Measurements from ENCODE around the gene CIDEC. TPM values are rescaled to one million over a fixed set of nuclear protein-coding genes. Genes with fewer than 3 reads are reported as not detected.

CIDEC gene
- total RNA-seq, 1 donor from 2014 or later = 1.9 TPM

DNA sequence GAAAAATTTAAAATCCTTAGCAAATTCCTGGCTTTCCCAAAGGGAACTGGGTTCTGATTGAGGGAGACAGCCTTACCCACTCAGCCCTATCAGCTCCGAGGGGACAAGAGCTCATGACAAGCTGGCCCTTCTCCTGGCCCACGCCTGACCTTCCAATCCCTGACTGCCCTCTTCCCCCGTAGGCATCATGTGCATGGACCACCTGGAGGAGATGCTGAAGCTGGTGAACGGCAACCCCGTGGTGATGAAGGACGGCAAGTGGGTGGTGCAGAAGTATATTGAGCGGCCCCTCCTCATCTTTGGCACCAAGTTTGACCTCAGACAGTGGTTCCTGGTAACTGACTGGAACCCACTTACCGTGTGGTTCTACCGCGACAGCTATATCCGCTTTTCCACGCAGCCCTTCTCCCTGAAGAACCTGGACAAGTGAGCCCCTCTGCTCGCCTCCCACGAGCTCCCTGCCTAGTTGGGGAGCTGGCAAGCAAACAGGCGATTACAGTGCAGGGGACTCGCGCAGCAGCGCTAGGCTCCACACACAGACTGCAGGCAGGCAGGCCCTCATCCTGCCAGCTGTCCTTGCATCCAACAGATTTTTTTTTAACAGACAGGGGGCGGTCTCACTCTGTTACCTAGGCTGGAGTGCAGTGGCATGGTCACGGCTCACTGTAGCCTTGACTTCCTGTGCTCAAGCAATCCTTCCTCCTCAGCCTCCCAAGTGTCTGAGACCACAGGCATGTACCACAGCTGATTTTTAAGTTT, 53.1 kb downstream of the CIDEC start:
- DNase-seq (ENCODE audit: low spot score) = no peak
- intact Hi-C loops (cut with DNase I) = no loop called here

- DNase-seq (ENCODE audit: low spot score) = no peak
- intact Hi-C loops (cut with DNase I) = no loop called here
Measured at GRCh38 chr3:9825451-9826040, 54.5 kb downstream of the CIDEC start.

DNA sequence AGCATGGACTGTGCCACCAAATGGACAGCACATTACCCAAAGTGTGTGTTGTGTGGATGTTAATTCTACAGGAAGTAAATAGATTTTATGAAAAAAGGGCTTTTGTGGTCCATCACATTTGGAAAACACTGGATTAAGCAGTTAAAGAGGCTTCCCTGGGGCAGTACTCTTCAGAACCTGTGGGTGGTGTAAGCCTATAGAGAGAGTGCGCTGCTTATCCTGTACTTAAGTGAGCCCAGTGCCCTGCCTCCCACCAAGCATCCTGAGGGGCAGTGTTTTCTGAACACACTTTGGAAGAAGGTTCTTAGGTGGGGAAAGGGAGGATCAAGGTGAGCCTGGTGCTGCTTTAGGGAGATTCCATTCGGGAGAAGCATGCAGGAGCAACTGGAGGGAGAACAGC, 59.1 kb downstream of the CIDEC start:
- intact Hi-C loops (cut with DNase I) = no loop called here
- no peak for DNase-seq (ENCODE audit: low spot score)

- intact Hi-C loops (cut with DNase I) = no loop called here
- no peak for DNase-seq (ENCODE audit: low spot score)
Measured at GRCh38 chr3:9820543-9820942, 59.5 kb downstream of the CIDEC start.

GRCh38 chr3:9818666-9819335, 61.3 kb downstream of the CIDEC start:
- DNase-seq (ENCODE audit: low spot score) = no peak
- intact Hi-C loops (cut with DNase I) = no loop called here

- no peak for DNase-seq (ENCODE audit: low spot score)
- intact Hi-C loops (cut with DNase I) = no loop called here
Measured at GRCh38 chr3:9817436-9817835, 62.6 kb downstream of the CIDEC start.

Other genes starting within 250 kb of the CIDEC start
- gene MTMR14, start 230.7 kb downstream of the CIDEC start, total RNA-seq = 27.9 TPM
- gene CPNE9, start 176.4 kb downstream of the CIDEC start, total RNA-seq = not detected
- gene BRPF1, start 148.5 kb downstream of the CIDEC start, total RNA-seq = 10.6 TPM
- gene OGG1, start 130.3 kb downstream of the CIDEC start, total RNA-seq = 9.6 TPM
- 10.0 TPM for gene CAMK1, start 110.3 kb downstream of the CIDEC start, total RNA-seq
- 50.1 TPM for gene TADA3, start 87.8 kb downstream of the CIDEC start, total RNA-seq
- gene ARPC4, start 87.2 kb downstream of the CIDEC start, total RNA-seq = 79.8 TPM
- gene TTLL3, start 70.0 kb downstream of the CIDEC start, total RNA-seq = 19.5 TPM
- gene RPUSD3, start 36.2 kb downstream of the CIDEC start, total RNA-seq = 28.3 TPM
- gene JAGN1, start 10.4 kb upstream of the CIDEC start, total RNA-seq = 17.3 TPM
- 1.1 TPM for gene IL17RE, start 22.6 kb upstream of the CIDEC start, total RNA-seq
- 20.4 TPM for gene IL17RC, start 36.8 kb upstream of the CIDEC start, total RNA-seq
- 60.1 TPM for gene CRELD1, start 53.6 kb upstream of the CIDEC start, total RNA-seq
- gene PRRT3, start 72.2 kb upstream of the CIDEC start, total RNA-seq = 1.6 TPM
- gene EMC3, start 106.6 kb upstream of the CIDEC start, total RNA-seq = 59.6 TPM
- 0.48 TPM for gene FANCD2, start 146.2 kb upstream of the CIDEC start, total RNA-seq
- gene FANCD2OS, start 228.0 kb upstream of the CIDEC start, total RNA-seq = not detected
- 82.6 TPM for gene BRK1, start 235.4 kb upstream of the CIDEC start, total RNA-seq